HG02884 (cell line): ENCODE measurements around the gene NPTXR.

Source experiments
- ATAC-seq: cut with Tn5 transposase; IDR thresholded peaks from one replicate; pipeline ENCODE4 v1.9.1; 2021; ENCODE audit warnings: mild to moderate bottlenecking, moderate library complexity; ENCODE audit not compliant: unreplicated experiment

The NPTXR gene

DNA sequence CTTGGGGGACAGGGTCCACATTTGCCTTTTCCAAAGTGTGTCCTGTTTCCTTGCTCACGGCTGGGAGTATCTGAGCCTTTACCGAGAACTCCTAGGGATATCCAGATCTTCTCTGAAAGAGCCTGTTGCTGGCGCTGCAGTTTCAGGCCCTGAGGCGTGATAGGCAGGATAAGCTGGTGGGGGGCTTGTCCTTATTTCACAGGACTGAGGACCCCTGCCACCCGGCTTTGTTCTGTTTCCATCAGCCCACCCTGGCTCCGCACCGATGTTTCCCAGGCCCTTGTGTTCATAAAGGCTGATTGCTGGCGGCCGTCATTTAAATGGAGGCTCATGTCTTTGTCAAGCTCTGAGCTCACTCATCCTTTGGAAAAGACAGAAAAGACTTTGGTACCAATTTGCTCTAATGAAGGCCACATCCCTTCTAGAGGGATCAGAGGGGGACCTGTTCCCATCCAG is 9.4 kb upstream of the NPTXR start:
- no peak for ATAC-seq

DNA sequence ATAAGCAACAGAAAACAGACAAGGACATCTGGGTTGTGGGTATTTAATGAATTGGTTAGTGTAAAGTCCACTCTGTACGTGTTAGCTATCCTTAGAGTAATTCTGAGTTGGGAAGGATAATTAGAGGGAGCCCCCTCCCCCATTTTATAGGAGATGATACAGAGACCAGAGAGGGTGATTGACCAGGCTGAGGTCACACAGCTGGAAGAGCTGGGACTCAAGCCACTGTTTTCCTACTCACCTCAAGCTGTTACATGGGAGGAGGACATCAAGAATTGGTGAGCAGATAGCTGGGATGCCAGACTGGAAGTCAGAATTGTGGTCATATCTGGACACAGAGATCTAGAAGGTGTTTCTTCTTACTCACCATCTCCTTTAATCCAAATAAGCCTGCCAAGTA is 8.7 kb upstream of the NPTXR start:
- no peak for ATAC-seq

DNA sequence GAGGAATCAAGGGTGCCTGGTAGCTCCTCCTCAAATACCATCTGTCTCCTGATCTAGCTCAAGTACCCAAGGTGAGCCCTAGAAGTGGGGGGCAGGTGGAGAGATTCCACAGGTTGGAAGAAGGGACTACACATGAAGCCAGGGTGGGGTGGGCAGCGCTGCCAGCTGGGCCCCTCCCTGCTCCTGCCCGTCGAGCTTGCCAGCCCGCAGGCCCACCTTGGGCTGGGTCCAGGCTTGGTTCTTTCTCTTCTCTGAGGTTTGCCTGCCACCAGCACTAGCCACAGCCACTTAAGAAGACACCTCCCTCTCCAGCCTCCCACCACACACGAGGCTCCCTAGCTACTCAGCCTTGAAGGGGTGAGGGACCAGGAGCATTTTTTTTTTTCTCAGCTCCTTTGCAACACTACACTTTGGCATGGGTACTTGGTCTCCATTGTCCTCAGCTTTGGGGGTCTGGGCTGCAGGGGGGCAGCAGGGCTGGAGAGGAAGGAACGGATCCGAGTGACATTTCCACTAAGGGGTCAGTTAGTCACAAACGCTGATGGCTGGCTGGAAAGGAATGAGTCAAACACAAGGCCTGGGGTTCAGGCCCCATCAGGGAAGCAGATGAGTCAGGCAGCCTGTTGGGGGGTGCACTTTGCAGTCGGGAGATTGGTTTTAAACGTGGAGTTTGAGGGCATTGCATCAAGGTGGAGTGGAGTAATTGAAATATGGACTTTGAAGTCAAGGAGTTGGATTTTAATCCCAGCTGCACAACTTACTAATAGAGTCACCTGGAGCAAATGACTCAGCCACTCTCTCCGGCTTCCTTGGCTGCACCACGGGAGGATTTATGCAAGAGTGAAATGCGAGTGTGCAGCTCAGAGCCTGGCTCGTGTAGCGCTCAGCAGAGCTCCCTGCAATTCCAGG is 7.4 kb upstream of the NPTXR start:
- ATAC-seq: no peak

DNA sequence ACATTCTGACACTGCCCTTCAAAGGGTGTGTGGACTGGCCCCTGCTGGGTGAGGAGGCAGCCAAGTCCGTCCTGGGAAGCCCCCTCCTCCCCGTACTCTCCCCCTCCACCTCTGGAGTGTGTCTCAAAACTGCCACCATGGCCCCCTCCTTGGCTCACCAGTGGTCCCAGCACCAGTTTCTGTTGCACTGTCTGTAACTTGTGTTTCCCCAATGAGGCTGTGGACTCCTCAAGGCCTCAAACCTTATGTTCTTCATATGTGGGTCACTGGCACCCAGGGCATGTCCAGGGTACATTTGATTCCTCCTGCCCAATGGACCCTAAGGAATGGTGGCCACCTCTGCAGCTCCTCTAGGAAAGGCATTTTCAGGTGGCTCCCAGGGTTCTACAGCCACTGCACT is 6.6 kb upstream of the NPTXR start:
- no peak for ATAC-seq

DNA sequence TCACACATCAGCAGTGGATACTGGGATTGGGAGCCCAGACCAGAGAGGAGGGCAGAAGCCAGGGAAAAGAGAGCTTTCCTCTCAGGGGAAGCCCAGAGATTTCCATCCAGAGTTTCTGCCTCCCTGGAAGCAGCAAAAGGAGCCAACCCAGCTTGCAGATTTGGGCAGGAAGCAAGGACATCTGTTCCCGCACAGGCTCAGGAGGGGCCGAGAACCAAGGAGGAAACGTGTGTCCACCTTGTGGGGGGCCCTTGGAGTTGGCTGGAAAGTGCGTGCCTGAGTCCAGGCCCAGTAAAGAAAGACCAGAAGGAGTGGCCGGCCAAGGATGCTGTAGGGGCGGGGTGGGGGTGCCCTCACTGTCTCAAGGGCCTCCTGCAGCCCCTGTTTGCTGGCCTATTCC is 6.0 kb upstream of the NPTXR start:
- no peak for ATAC-seq

DNA sequence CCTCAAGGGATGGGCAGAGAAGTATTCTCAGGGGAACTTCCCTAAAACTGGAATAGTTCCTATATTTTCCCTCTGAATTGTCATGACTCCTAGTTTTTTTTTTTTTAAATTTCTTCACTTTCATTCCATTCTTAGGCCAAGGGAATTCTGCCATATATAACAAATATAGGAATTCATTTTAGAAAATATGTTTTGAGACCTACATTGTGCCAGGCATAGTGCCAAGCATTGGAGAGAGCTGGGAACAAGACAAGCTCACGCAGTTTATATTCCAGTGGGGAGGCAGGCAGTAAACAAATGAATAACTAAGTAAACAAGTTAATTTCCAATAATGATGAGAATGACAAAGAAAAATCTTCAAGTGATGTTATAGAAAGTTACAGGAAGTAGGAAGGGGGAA is 2.6 kb upstream of the NPTXR start:
- ATAC-seq: no peak

DNA sequence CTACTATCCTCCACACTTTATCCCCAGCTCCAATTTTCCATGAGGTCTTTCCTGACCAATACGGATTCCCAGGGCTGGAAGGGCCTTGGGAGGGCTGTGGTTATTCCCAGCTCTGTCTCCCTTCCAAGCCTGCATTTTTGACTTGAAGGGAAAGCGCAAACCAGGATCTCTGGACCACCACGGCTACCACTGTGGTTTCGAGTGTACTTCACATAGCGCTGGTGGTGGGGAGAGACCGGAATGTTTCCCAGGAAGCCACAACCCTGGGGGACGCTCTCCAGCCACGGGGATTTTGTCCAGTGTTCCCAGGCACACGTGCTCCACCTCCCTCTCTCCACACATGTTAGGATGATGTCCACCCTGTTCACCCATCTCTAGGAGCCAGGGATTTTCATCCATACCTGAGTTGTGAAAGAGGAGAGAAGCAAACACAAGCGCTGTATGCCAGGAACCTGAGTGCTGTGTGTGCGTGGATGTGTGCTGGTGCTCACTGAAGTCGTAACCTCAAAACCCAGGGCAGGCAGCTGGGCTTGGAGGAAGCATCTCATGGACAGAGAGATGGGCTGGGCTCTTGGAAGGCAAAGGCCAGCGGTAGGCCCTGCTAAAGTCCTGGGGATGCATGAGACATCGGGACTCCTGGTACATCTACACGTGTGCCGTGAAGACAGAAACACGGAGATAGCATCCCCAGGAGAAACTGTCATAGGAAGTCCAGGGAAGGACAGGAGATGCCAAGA is 1.3 kb upstream of the NPTXR start:
- ATAC-seq: no peak

DNA sequence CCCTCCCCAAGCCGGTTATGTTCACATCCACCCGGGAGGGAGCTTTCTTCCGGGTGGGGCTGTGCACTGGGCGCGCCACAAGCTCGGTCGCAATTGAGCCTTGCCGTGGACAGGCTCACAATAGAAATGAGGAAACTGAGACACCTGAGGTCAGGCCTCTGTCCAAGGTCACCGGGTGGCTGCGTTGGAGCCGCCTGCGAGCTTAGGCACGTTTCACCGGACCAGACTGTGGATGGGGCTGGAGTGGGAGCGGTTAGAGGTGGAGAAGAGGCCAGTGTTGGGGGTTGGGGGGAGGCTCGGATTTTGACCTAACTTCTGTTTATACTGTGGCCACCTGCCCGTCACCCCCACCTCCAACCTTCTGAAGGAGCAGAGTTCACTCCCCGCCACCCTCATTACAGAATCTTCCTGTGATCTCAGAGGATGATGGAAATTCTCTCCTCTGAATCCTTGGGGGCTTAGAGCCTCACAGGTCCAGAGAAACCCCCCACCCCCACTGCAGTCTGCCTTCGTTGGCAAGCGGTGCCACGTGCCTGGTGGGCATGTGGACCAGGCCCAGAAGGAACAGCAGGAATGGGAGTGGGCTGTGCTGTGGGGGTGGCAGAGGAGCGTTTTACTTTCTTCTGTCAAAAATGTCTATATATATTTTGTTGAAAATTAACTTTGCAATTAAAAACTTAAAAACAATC is 631 bp upstream of the NPTXR start:
- no peak for ATAC-seq

DNA sequence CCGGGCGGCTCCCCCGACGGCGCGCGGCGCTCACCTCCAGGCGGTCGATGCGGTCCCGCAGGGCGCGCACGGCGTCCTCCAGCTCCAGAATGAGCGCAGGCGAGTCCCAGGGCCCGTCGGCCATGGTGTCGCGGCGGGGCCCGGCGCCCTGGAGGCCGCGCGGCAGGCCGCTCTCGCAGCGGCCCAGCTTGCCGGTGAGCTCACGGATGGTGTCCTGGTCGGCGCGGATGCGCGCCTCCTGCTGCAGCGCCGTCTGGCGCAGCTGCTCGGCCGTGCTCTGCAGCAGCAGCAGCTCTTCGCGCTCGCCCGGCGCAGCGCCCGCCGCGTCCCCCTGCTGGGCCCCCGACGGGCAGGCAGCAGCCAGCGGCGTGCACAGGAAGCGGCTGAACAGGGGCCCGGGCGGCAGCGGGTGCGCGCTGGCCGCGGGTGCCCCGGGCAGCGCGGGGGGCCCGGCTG is 599 bp downstream of the NPTXR start:
- no peak for ATAC-seq

DNA sequence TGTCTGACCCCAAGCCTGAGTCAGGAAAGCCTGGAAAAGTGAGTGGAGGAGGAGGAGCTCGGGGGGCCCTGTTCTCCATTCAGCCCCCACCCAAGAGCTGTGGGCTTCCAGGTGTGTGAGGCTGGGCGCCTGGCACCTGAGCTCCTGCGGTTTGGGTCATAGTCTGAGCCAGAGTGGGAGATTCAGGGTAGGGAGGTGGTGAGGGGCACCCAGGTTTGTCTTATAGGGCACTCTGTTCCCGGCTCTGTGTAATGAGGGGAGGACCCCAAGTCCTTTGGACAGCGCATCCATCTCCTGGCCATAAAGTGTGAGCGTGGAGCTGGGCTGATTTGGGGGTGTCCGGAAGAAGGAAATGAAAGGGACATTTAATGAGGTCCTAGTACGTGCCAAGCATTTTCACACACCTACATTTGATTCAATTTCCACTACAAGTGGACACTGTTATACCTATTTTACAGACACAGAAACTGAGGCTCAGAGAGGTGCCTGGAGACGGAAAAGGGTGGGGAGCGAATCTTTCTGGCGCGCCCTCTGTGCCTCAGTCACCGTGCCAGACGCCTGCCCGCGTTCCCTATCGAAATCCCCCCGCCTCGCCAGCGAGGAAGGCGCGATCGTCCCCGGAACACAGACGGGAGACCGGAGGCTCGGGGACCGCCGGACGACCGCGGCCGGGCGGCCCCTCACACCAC is 1.2 kb downstream of the NPTXR start:
- no peak for ATAC-seq

DNA sequence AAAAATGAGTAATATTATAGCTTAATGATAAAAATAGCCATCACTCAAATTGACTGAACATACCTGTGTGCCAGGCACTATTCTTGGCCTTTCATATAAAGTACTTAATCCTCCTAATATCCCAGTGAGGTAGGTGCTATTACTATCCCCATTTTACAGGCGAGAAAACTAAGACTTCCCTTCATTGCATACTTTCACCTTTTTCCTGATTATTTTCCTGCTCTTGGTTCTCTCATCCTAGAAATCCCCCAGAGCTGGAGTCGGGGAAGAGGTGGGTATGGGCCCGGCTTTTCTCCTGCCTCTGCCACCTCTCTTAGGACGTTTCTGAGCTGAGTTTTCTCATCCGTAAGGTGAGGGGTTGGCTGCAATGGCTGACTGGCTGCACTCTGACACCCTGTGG is 2.2 kb downstream of the NPTXR start:
- no peak for ATAC-seq

DNA sequence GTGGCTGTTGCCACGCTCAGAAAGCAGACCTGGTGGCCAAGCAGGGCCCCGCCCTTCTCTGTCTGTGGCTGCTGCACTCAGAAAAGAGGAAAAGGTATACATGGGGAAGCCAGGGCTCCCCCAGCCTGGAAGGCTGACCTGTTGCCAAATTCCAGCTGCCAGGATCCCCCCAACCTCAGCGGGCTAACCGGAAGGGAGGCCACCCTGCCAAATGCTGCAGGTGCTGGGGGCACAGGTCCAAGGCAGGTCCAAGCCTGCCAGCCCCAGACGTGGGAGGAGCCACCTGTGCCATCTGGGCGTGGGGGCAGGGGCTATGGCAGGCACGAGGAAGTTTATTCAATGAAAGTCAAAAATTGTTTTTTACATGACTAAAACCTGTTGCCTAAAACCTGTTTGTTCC is 2.6 kb downstream of the NPTXR start:
- ATAC-seq: no peak

DNA sequence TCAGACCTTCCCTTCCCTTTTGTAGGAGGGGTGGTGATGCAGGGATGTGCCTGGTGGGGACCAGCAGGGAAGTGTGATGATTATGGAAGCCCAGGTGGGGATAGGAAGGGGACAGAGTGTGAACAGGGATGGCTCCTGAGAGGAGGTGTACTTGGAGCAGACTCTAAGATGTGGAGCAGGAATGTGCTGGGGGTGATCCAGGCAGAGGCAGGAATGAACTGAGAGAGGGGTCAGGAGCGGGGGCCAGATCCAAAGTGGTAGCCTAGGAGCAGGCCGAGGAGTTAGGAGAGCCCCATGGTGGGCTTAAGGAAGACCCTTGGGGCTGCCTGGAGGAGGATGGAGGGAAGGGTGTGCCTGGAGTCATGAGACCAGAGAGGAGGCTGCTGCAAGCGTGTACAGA is 3.7 kb downstream of the NPTXR start:
- no peak for ATAC-seq

DNA sequence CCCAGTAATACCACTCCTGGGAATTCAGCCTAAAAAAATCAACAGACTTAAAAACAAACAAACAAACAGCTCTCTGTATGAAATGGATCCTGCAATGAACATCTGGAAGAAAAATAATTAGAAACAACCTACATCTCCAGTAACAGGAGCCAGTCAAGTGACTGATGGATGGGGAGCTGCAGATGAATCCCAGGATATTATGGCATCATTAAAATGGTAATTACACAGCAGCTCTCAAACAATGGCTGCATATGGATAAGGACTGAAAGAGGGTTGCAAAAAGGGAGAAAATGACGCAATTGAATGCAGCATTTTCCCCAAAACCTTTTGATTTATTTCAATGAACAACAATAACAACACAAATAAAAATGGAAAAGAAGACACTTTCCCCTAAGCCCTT is 4.1 kb downstream of the NPTXR start:
- no peak for ATAC-seq

DNA sequence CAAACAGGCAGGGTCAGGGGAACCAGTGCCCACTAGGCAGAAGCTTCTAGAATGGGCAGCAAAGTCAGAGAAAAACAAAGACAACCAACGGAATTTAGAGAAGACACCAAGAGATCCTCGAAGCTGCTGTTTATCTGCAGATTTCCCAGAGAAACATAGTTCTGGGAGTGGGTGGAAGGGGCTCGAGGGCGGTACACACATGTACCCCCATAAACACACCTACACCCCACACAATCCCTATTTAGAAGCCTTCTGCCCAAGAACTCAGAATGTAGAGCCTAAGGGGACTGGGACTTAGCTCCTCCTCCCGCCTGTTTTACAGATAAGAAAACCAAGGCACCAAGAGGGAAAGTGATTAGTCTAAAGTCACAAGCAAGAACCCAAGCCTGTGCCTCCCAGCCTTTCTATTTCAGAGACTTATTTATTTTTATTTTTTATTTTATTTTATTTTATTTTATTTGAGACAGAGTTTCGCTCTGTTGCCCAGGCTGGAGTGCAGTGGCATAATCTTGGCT is 6.4 kb downstream of the NPTXR start:
- ATAC-seq: no peak

DNA sequence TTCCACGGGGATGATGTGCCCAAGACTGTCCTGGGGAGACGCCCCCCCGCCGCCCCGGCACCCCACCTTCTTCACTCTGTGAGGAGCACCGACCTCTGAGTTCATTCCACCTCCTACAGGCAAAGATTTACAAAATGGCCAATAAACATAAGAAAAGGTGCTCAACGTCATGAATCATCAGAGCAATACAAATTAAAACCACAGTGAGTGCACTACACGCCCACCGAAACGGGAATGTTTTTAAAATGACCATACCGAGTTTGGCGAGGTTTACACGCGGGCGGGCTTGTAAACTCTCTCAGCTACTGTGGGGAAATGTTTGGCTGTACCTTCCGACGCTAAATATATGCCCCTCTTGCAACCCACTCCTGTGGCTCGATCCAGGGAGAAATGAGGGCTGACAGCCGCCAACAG is 7.9 kb downstream of the NPTXR start:
- ATAC-seq: no peak

DNA sequence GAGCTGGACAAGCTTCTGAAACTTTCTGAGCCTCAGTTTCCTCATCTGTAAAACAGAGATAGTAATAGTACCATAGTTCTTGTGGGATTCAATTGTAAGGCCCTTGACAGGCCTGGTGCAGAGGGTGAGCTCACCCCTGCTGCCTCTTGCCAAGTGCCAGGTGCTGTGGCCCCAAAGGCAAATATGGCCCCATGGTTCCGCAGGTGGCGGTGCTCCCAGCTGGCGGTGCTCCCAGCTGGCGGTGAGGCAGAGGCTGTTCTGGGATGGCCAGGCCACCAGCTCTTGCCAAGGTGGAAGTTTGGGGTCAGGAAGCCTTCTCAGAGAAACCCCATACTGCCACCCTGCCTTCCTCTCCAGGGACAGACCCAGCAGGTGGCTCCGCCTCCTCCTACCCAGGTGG is 8.8 kb downstream of the NPTXR start:
- ATAC-seq: no peak

DNA sequence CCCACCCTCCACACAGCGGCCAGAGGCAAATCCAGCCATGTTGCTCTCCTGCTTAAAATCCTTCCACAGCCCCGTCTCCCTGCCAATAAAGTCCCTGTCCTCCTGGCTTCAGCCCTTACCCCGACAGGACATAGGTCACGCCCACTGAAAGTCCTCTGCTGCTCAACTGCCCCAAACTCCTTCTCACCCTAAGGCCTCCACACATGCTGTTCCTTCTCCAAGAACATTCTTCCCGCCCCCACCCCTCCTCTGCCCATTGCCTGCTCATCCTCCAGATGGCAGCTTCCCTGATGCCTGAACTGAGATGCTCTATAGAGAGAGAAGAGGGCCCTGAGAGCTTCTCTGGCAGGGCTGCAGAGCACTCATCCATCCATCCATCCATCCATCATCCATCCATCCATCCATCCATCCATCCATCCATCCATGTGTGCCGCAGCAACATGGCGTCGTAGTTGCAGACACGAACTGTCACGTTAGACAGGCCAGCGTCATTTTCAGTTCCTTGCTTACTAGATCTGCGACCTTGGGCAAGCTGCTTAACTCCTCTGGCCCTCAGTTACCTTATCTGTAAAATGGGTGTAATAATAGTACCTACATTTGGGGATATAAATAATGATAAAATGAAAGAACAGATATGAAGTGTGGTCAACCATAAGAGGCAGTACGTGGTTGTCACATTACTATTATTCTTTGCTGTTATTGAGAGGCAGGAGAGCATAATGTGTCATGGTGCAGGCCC is 9.4 kb downstream of the NPTXR start:
- no peak for ATAC-seq

DNA sequence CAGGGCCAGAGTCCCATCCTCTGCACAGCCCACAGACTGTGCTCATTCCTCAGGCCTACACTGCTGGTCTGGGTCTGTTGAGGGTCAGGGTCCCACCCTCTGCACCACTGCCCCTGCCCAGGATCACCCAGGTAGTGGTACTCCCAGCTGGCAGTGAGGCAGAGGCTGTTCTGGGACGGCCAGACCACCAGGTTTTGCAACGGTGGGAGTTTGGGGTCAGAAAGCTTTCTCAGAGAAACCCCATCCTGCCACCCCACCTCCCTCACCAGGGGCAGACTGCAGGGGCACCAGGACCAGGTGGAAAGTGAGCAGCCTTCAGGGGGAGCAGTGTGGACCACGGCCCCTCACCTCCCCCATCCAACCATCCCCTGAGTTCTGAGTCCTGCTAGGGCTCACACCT is 10.8 kb downstream of the NPTXR start:
- no peak for ATAC-seq
